ENCODE results near the gene ADRA2C.

ADRA2C gene

GRCh38 chr4:3779509-3779908 is 13.3 kb downstream of the ADRA2C start:
- no peak for DNase-seq (ENCODE audit: low read depth, low spot score)
- peaks cover 7% of the 10 kb centered on the region; the same call in 1 of the 2 replicates for H3K9me3 ChIP-seq (ENCODE audit: insufficient read depth, low read length)
- TF ChIP-seq SUZ12 (IDR thresholded peaks at IDR 0.05; ENCODE audit: extremely low read depth, insufficient read depth, insufficient read length) (no peak), ZNF274 (IDR thresholded peaks at IDR 0.05; ENCODE audit: low read depth, low read length) (no peak), YY1 (IDR thresholded peaks at IDR 0.05; ENCODE audit: insufficient read depth, insufficient read length) (no peak)
- H3K4me3 ChIP-seq (ENCODE audit: insufficient read length, low read depth) = no peak overlapping the region
- H3K36me3 ChIP-seq (ENCODE audit: insufficient read depth, insufficient read length, low read length) = no peaks in the 10 kb centered on the region
- no peak overlapping the region for H3K9ac ChIP-seq (ENCODE audit: insufficient read length, low read depth)
- H3K27me3 ChIP-seq (ENCODE audit: insufficient read depth, insufficient read length) = peaks cover 4% of the 10 kb centered on the region
- H3K4me1 ChIP-seq (ENCODE audit: insufficient read depth, insufficient read length) = peaks cover 28% of the 10 kb centered on the region

- peaks cover 4% of the 10 kb centered on the region for H3K27me3 ChIP-seq (ENCODE audit: insufficient read depth, insufficient read length)
- no peaks in the 10 kb centered on the region for H3K36me3 ChIP-seq (ENCODE audit: insufficient read depth, insufficient read length, low read length)
- H3K4me3 ChIP-seq (ENCODE audit: insufficient read length, low read depth) = no peak overlapping the region
- peaks cover 7% of the 10 kb centered on the region; the same call in 1 of the 2 replicates for H3K9me3 ChIP-seq (ENCODE audit: insufficient read depth, low read length)
- no peak for TF ChIP-seq YY1 (IDR thresholded peaks at IDR 0.05; ENCODE audit: insufficient read depth, insufficient read length)
- no peak for TF ChIP-seq SUZ12 (IDR thresholded peaks at IDR 0.05; ENCODE audit: extremely low read depth, insufficient read depth, insufficient read length)
- TF ChIP-seq ZNF274 (IDR thresholded peaks at IDR 0.05; ENCODE audit: low read depth, low read length) = no peak
- peaks cover 25% of the 10 kb centered on the region for H3K4me1 ChIP-seq (ENCODE audit: insufficient read depth, insufficient read length)
- peak overlapping the region; percentile 56 for H3K9ac ChIP-seq (ENCODE audit: insufficient read length, low read depth)
- no peak for DNase-seq (ENCODE audit: low read depth, low spot score)
Measured at GRCh38 chr4:3780347-3781171, 14.4 kb downstream of the ADRA2C start.

- no peak for DNase-seq (ENCODE audit: low read depth, low spot score)
- peaks cover 4% of the 10 kb centered on the region for H3K27me3 ChIP-seq (ENCODE audit: insufficient read depth, insufficient read length)
Measured at GRCh38 chr4:3781193-3781886, 15.2 kb downstream of the ADRA2C start.

GRCh38 chr4:3781997-3782930 is 16.1 kb downstream of the ADRA2C start:
- H3K36me3 ChIP-seq (ENCODE audit: insufficient read depth, insufficient read length, low read length) = no peaks in the 10 kb centered on the region
- no peaks in the 10 kb centered on the region for H3K27me3 ChIP-seq (ENCODE audit: insufficient read depth, insufficient read length)
- DNase-seq (ENCODE audit: low read depth, low spot score) = no peak
- H3K4me3 ChIP-seq (ENCODE audit: insufficient read length, low read depth) = no peak overlapping the region
- peak overlapping the region; percentile 61 for H3K9ac ChIP-seq (ENCODE audit: insufficient read length, low read depth)
- H3K4me1 ChIP-seq (ENCODE audit: insufficient read depth, insufficient read length) = peaks cover 25% of the 10 kb centered on the region
- peaks cover 7% of the 10 kb centered on the region; the same call in 1 of the 2 replicates for H3K9me3 ChIP-seq (ENCODE audit: insufficient read depth, low read length)
- TF ChIP-seq SUZ12 (IDR thresholded peaks at IDR 0.05; ENCODE audit: extremely low read depth, insufficient read depth, insufficient read length) (no peak), ZNF274 (IDR thresholded peaks at IDR 0.05; ENCODE audit: low read depth, low read length) (no peak), YY1 (IDR thresholded peaks at IDR 0.05; ENCODE audit: insufficient read depth, insufficient read length) (no peak)

More at GRCh38 chr4:3781193-3781886, 15.2 kb downstream of the ADRA2C start:
- Histone ChIP-seq H3K36me3 (ENCODE audit: insufficient read depth, insufficient read length, low read length) (no peaks in the 10 kb centered on the region), H3K4me3 (ENCODE audit: insufficient read length, low read depth) (no peak overlapping the region), H3K9me3 (ENCODE audit: insufficient read depth, low read length) (peaks cover 7% of the 10 kb centered on the region; the same call in 1 of the 2 replicates), H3K4me1 (ENCODE audit: insufficient read depth, insufficient read length) (peaks cover 25% of the 10 kb centered on the region), H3K9ac (ENCODE audit: insufficient read length, low read depth) (no peak overlapping the region)
- TF ChIP-seq YY1 (IDR thresholded peaks at IDR 0.05; ENCODE audit: insufficient read depth, insufficient read length) = no peak
- TF ChIP-seq SUZ12 (IDR thresholded peaks at IDR 0.05; ENCODE audit: extremely low read depth, insufficient read depth, insufficient read length) = no peak
- TF ChIP-seq ZNF274 (IDR thresholded peaks at IDR 0.05; ENCODE audit: low read depth, low read length) = no peak

GRCh38 chr4:3783693-3784306 is 17.6 kb downstream of the ADRA2C start:
- Histone ChIP-seq H3K9ac (ENCODE audit: insufficient read length, low read depth) (no peak overlapping the region), H3K9me3 (ENCODE audit: insufficient read depth, low read length) (peaks cover 7% of the 10 kb centered on the region; the same call in 1 of the 2 replicates), H3K27me3 (ENCODE audit: insufficient read depth, insufficient read length) (peaks cover 2% of the 10 kb centered on the region), H3K4me1 (ENCODE audit: insufficient read depth, insufficient read length) (peaks cover 35% of the 10 kb centered on the region), H3K4me3 (ENCODE audit: insufficient read length, low read depth) (no peak overlapping the region), H3K36me3 (ENCODE audit: insufficient read depth, insufficient read length, low read length) (no peaks in the 10 kb centered on the region)
- no peak for TF ChIP-seq SUZ12 (IDR thresholded peaks at IDR 0.05; ENCODE audit: extremely low read depth, insufficient read depth, insufficient read length)
- no peak for TF ChIP-seq YY1 (IDR thresholded peaks at IDR 0.05; ENCODE audit: insufficient read depth, insufficient read length)
- TF ChIP-seq ZNF274 (IDR thresholded peaks at IDR 0.05; ENCODE audit: low read depth, low read length) = no peak
- DNase-seq (ENCODE audit: low read depth, low spot score) = no peak
